NB4 (cell line): ENCODE measurements around the gene MFN2.

ENCODE experiments used
- DNase-seq: peaks from one replicate; pipeline ENCODE4 v3.0.0; 2010; ENCODE audit warnings: low read depth
- H3K4me3 ChIP-seq: one replicate; pipeline ENCODE4 v1.5.1; 2011; ENCODE audit warnings: mild to moderate bottlenecking, low read depth, low read length, moderate library complexity
- MYC ChIP-seq: IDR thresholded peaks from 2 replicates; pipeline ENCODE4 v1.6.1; 2011; ENCODE audit warnings: low read depth, low read length
- POLR2A ChIP-seq: IDR thresholded peaks from 2 replicates; pipeline ENCODE4 v1.6.1; 2011; ENCODE audit warnings: mild to moderate bottlenecking; ENCODE audit not compliant: insufficient read length; ENCODE audit errors: extremely low read depth
- TF ChIP-seq, protein P1 (sequence below): IDR thresholded peaks from 2 replicates; pipeline ENCODE4 v1.6.1; 2011; ENCODE audit warnings: low read depth, low read length
- TF ChIP-seq, protein P2 (sequence below): IDR thresholded peaks from one replicate; pipeline ENCODE4 v1.5.1; 2012; ENCODE audit warnings: low read depth, low read length

MFN2 gene

DNA sequence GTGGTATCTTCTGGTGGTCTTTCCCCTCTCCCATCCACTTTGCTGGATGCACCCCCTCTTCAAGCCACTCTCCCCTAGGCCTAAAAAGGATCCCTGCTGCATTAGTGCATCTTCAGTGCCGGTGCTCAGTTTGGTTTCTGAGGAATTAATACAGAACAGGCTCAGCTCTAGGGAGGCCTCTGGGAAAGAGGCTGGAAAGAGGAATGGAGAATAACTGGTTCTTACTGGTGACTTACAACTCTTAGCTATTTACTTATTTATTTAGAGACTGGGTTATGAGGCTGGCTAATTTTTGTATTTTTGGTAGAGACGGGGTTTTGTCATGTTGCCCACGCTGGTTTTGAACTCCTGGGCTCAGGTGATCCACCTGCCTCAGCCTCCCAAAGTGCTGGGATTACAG lies 19.0 kb downstream of the MFN2 start:
- TF ChIP-seq, protein P1, sequence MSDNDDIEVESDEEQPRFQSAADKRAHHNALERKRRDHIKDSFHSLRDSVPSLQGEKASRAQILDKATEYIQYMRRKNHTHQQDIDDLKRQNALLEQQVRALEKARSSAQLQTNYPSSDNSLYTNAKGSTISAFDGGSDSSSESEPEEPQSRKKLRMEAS, result no peak
- no peak for TF ChIP-seq POLR2A
- TF ChIP-seq MYC, result no peak
- TF ChIP-seq, protein P2, sequence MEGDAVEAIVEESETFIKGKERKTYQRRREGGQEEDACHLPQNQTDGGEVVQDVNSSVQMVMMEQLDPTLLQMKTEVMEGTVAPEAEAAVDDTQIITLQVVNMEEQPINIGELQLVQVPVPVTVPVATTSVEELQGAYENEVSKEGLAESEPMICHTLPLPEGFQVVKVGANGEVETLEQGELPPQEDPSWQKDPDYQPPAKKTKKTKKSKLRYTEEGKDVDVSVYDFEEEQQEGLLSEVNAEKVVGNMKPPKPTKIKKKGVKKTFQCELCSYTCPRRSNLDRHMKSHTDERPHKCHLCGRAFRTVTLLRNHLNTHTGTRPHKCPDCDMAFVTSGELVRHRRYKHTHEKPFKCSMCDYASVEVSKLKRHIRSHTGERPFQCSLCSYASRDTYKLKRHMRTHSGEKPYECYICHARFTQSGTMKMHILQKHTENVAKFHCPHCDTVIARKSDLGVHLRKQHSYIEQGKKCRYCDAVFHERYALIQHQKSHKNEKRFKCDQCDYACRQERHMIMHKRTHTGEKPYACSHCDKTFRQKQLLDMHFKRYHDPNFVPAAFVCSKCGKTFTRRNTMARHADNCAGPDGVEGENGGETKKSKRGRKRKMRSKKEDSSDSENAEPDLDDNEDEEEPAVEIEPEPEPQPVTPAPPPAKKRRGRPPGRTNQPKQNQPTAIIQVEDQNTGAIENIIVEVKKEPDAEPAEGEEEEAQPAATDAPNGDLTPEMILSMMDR, result no peak
- DNase-seq, result no peak
- H3K4me3 ChIP-seq, result no peak overlapping the region

DNA sequence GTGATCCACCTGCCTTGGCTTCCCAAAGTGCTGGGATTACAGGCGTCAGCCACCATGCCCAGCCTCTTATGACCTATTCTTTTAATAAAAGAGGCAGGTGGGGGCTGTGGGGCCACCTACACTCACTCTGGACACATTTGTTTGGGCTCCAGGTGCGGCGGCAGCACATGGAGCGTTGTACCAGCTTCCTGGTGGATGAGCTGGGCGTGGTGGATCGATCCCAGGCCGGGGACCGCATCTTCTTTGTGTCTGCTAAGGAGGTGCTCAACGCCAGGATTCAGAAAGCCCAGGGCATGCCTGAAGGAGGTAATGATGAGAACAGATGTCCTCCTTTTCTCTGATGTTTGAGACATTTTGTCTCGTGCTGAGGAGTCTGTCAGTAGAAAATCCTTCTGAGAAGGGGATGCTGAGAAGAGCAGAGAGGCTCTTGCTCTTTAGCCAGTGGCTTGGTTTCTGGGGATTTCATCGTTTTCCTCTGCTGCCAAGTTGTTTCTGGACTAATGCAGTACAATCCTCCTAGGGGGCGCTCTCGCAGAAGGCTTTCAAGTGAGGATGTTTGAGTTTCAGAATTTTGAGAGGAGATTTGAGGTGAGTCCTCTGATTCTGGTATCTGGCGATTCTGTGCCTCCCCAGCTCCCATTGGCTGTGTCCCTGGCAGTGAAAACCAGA lies 21.1 kb downstream of the MFN2 start:
- no peak for TF ChIP-seq POLR2A
- TF ChIP-seq, protein P2, result peak; percentile 72
- no peak for TF ChIP-seq MYC
- DNase-seq, result peak; percentile 69
- no peak overlapping the region for H3K4me3 ChIP-seq

DNA sequence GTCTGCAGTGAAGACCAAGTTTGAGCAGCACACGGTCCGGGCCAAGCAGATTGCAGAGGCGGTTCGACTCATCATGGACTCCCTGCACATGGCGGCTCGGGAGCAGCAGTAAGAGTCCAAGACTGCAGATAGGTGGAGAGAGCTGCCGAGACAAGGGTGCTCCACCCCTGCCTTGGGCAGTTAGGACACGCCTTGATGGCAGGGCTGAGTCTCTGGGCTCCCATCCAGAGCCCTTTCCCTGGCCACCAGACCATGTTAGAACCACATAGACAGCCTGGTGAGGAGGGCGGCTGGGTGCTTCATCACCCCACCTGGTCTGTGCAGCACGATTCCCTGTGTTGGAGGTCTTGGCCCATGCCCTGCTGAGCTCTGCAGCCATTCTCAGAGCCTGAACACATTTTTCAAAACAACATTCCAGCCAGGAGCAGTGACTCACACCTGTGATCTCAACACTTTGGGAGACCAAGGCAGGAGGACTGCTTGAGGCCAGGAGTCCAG lies 21.8 kb downstream of the MFN2 start:
- H3K4me3 ChIP-seq, result no peak overlapping the region
- TF ChIP-seq, protein P1, result no peak
- TF ChIP-seq, protein P2, result no peak
- TF ChIP-seq POLR2A, result no peak
- TF ChIP-seq MYC, result no peak
- no peak for DNase-seq

DNA sequence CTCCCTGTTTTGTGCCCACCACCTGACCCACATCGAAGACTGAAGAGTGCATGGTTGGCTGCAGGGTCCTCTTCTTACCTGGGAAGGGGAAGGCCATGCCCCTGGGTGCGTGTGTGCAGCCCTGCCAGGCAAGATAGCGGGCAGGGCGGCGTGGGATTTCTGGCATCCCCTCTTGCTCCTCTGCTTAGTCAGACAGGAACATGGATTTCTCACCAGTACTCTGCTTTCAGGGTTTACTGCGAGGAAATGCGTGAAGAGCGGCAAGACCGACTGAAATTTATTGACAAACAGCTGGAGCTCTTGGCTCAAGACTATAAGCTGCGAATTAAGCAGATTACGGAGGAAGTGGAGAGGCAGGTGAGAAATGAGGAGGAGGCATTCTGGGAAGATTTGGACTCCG lies 23.5 kb downstream of the MFN2 start:
- H3K4me3 ChIP-seq, result no peak overlapping the region
- DNase-seq, result no peak
- TF ChIP-seq POLR2A, result no peak
- TF ChIP-seq MYC, result no peak
- TF ChIP-seq, protein P1, result no peak
- TF ChIP-seq, protein P2, result no peak

DNA sequence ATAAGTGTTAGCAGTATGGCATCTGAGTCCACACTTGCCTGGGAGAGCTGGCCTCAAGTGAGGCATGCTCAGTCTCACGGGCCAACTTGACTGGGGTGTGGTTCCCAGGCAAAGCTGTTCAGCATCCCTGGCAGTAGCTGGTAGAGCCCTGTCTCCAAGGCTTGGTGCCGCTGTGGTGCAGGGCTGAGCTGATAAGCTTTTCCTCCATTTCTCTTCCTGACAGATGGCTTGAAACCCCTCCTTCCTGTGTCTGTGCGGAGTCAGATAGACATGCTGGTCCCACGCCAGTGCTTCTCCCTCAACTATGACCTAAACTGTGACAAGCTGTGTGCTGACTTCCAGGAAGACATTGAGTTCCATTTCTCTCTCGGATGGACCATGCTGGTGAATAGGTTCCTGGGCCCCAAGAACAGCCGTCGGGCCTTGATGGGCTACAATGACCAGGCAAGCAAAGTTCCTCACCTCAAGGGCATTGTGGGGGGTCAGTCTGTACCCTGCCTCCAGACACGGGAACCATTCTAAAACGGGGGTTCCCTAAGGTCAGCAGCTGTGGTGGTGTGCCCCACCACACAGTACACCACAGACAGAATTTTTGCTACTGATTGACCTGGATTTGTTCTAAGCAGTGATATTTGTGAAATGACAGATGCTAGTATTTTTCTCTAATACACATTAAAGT lies 25.4 kb downstream of the MFN2 start:
- DNase-seq, result no peak
- TF ChIP-seq POLR2A, result no peak
- no peak overlapping the region for H3K4me3 ChIP-seq

DNA sequence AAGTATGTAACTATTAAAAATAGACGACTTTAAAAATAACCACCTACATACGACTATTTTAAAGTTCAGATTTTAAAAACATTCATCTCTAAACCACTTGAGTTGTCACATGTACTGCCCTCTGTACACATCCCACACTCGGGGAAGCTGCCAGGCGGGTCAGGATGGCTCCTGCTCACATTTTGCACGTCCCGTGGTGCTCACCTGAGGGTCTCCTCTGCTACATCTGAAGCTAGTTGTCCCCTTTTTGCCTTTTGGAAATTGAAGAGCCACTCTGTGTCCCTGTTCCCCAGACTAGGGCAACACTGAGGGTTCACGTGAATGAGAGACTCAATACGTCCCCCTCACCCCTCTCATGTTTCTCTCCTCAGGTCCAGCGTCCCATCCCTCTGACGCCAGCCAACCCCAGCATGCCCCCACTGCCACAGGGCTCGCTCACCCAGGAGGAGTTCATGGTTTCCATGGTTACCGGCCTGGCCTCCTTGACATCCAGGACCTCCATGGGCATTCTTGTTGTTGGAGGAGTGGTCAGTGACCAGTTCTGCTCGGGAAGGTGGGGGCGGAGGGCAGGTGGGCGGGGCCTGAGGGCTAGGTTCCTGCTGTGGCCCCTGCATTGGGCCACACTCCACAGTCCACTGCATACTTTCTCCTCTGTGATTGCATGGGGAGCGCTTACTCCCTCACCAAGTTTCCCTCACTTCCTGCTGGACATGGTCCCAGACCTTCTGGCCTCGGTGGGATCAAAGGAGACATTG lies 26.1 kb downstream of the MFN2 start:
- no peak for TF ChIP-seq POLR2A
- TF ChIP-seq, protein P2, result no peak
- TF ChIP-seq, protein P1, result no peak
- no peak for TF ChIP-seq MYC
- DNase-seq, result no peak
- no peak overlapping the region for H3K4me3 ChIP-seq
